GM13977 (cell line): ENCODE data around the gene UTP4.

Experiments used
- DNase-seq: peaks from one replicate; pipeline ENCODE4 v3.0.0; 2012; ENCODE audit warnings: low spot score
- in situ Hi-C: fragments of 300-500 bp; cut with MboI; formaldehyde crosslinking; loops from one replicate; pipeline ENCODE4 v1.12.0; 2022; ENCODE audit warnings: low sequenced_read_pairs, low pct_unique_long_range_greater_than_20kb, mixed read lengths, inconsistent platforms; ENCODE audit not compliant: unreplicated experiment
- TF ChIP-seq, protein P1 (sequence below): IDR thresholded peaks from 2 replicates; pipeline ENCODE4 v1.5.1; 2012; ENCODE audit warnings: mild to moderate bottlenecking, control low read depth; ENCODE audit not compliant: insufficient read depth; ENCODE audit errors: extremely low read depth, missing control alignments

Gene UTP4

DNA sequence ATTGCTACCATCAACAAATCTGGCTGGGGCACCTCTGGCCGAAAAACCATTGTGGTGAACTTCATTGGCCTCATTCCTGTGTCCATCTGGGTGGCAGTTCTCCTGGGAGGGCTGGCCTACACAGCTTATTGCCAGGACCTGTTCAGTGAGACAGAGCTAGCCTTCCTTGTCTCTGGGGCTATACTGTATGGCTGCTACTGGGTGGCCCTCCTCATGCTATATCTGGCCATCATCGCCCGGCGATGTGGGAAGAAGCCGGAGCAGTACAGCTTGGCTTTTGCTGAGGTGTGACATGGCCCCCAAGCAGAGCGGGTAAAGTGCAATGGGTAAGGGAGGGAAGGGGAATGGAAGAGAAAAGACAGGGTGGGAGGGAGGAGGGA lies 17.5 kb upstream of the UTP4 start:
- no peak for DNase-seq
- TF ChIP-seq, protein P1, sequence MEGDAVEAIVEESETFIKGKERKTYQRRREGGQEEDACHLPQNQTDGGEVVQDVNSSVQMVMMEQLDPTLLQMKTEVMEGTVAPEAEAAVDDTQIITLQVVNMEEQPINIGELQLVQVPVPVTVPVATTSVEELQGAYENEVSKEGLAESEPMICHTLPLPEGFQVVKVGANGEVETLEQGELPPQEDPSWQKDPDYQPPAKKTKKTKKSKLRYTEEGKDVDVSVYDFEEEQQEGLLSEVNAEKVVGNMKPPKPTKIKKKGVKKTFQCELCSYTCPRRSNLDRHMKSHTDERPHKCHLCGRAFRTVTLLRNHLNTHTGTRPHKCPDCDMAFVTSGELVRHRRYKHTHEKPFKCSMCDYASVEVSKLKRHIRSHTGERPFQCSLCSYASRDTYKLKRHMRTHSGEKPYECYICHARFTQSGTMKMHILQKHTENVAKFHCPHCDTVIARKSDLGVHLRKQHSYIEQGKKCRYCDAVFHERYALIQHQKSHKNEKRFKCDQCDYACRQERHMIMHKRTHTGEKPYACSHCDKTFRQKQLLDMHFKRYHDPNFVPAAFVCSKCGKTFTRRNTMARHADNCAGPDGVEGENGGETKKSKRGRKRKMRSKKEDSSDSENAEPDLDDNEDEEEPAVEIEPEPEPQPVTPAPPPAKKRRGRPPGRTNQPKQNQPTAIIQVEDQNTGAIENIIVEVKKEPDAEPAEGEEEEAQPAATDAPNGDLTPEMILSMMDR = no peak
- in situ Hi-C loops = loop anchor here (25.0 kb wide), 1 partner anchor 403 kb away; no protein-coding TSS in a partner anchor

DNA sequence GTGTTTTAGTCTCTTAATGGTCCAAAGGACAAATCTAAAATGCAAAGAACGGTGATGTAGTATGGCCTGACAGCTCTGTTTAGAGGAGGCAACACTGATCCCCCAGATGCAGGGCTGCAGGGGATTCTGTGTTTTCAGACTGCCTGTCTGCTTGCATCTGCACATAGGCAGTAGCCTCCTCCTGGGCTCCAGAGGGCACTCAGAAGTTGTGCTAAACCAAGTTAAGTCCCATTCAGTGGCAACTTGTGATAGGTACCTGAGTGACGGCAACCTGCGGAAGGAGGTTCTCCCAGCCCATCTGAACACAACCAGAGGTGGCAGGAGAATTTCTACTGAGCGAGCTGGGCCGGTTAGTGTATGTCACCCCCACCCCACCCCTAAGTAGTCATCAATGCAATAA lies 17.1 kb upstream of the UTP4 start:
- TF ChIP-seq, protein P1 = no peak
- in situ Hi-C loops = loop anchor here (25.0 kb wide), 1 partner anchor 403 kb away; no protein-coding TSS in a partner anchor
- DNase-seq = no peak

DNA sequence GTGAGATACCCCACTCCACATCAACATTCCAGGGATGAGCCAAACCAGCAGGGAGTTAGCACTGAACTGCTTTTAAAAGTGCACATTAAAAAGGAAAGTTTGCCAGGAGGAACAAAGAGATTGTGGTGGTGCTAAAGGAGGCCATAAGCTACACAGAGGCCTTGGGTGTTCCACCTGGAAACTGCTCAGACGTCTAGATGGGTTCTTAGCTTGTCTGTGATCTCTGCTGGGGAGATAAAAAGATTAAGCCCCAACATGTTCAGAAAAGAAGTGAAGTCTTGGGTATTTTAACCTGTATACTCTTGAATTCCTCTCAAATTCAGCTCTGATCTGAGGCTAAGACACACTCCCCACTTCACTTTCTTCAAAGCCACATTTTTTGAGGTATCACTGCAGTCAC lies 16.6 kb upstream of the UTP4 start:
- TF ChIP-seq, protein P1 = no peak
- in situ Hi-C loops = loop anchor here (25.0 kb wide), 1 partner anchor 404 kb away; no protein-coding TSS in a partner anchor
- no peak for DNase-seq

DNA sequence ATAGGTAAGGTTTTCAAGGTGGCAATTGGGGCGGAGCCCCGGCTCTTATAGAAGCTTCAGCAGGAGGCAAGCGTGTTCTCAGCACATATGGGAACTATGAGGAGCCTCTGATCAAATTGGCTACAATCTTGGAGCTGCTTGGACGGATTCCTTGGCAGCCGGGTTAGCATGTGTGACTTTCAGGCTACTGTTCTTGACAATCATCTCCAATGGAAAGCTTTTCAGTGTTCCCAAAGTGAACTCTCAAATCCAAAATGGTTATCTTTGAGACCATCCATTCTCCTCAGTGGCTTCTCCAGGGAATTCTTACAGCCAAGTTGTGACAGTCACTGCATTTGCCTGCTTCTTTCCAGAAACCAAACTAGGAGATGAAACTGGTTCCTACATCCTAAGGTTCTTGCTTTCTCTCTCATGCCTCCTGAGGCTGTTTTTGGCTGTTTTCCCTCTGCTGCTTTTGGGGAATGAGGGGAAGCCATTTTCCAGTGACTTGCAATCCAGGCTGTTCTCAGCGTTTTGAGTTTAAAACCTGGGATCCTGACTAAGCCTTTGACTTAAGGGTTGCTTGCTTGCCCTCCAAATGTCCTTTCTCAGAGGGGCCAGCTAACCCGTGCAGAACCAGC lies 16.1 kb upstream of the UTP4 start:
- in situ Hi-C loops = loop anchor here (25.0 kb wide), 1 partner anchor 404 kb away; no protein-coding TSS in a partner anchor
- TF ChIP-seq, protein P1 = no peak
- DNase-seq = no peak

DNA sequence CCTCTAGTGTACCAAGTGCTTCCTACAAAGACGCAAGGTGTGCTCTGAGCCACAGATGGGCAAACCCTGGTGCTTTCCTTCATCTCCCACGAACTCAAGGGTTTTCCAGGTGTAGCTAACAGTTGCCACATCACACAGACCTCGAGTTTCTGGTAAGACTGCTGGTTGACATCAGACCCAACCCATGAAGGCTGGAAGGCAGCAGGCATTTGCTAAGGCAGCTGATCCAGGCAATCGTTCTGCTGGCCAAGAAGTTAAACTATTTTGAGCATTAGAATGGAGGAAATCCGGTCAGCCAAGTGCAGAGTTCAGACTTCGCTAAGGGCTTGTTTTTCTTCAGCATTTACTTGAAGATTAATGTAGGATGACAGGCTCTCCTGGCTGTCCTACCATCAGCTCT lies 15.5 kb upstream of the UTP4 start:
- DNase-seq = no peak
- TF ChIP-seq, protein P1 = no peak
- in situ Hi-C loops = loop anchor here (25.0 kb wide), 1 partner anchor 405 kb away; no protein-coding TSS in a partner anchor

DNA sequence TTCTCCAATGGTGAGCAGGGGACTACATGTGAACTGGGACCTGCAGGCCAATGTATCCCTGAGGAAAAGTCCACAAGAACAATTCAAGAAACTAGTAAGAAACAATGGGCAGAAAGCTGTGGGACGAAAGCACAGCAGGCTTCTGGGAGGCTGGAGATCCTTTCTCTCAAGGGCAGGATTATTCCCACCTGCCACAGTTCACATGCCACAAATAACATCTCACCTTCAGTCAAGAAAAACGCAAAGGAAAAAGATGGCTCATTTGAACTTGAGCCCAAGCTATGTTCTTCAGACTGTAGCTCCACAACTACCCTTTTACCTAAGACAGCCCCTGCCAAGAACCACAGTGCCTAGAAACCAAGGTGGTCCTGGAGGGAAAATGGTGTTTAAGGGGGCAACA lies 14.0 kb upstream of the UTP4 start:
- TF ChIP-seq, protein P1 = no peak
- in situ Hi-C loops = loop anchor here (25.0 kb wide), 1 partner anchor 406 kb away; no protein-coding TSS in a partner anchor

More for the DNA sequence above, 14.0 kb upstream of the UTP4 start:
- no peak for DNase-seq
